ENCODE measurements around the gene ANP32A.

DNA sequence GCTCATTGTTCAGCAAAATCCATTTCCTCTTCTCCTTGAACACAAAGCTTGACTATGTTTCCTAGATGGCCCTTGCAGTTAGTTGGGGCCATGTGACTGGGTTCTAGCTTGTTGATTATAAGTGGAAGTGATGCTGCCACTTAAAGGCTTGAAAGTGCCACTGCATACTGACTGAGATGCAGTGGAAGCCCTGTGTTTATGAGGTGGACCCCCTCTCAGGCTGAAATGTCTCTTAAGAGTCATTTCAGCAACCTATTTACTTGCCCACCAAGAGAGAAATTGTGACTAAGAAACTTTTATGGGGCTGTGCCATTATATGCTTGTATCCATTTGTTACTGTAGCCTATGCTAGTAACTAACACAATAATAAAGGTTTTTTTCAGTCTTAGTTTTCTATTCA is 8.4 kb upstream of the ANP32A start:
- TF ChIP-seq EZH2phosphoT487 (IDR thresholded peaks at IDR 0.05; ENCODE audit: insufficient read depth, low read depth): no peak
- TF ChIP-seq EZH2 (IDR thresholded peaks at IDR 0.05; ENCODE audit: insufficient read depth, poor library complexity, severe bottlenecking): no peak
